Pancreas (tissue), 10 donors: ENCODE data around the gene ATP12A. TPM values are rescaled to one million over a fixed set of nuclear protein-coding genes. Genes with fewer than 3 reads are reported as not detected.

Source experiments
- ATAC-seq, 4 donors: fragments of 200-7000 bp; cut with Tn5 transposase; one replicate each; pipeline versions ENCODE4 v1.8.0 to v1.9.1; 2020; ENCODE audit warnings: mild to moderate bottlenecking in 4 of 4, moderate library complexity in 4 of 4
- DNase-seq, 6 donors: peaks; one replicate each; pipeline ENCODE4 v3.0.0-alpha.2; 2020
- FAIRE-seq: peaks from 2 replicates; lab custom pipeline; 2012; peaks lifted over from hg19 to GRCh38; lab: Jason Lieb, UNC
- H3K27ac ChIP-seq, 4 donors: fragments of 200-600 bp; sonication (generic); 1 replicate in 3 of 4; 2 replicates in 1 of 4; pipeline versions ENCODE4 v1.5.0 to v1.8.0; 2020
- H3K27me3 ChIP-seq, 4 donors: fragments of 200-600 bp; one replicate each; pipeline ENCODE4 v1.8.0; 2021
- H3K36me3 ChIP-seq, 3 donors: fragments of 200-600 bp; sonication (generic) in 1 of 3; one replicate each; pipeline versions ENCODE4 v1.5.0 to v1.8.0; 2020 to 2021
- H3K4me1 ChIP-seq, 3 donors: fragments of 200-600 bp; one replicate each; pipeline ENCODE4 v1.8.0; 2021
- H3K4me3 ChIP-seq, 4 donors: fragments of 200-600 bp; sonication (generic) in 2 of 4; one replicate each; pipeline versions ENCODE4 v1.5.0 to v1.8.0; 2020 to 2021
- H3K9me3 ChIP-seq, 4 donors: fragments of 200-600 bp; one replicate each; pipeline ENCODE4 v1.8.0; 2021
- WGBS, 2 donors: extraction: QIAGEN DNeasy Blood & Tissue Kit; methylation state at CpG; one replicate each; pipeline ENCODE4 v1.1.7; 2013; 5-methylcytosine and 5-hydroxymethylcytosine counted together
- intact Hi-C, 3 donors: fragments of 100-400 bp; cut with DNase I; formaldehyde crosslinking; loops; one replicate each; pipeline versions ENCODE4 v1.11.1 to v1.14.2; 2022
- polyA plus RNA-seq, 2 donors: library from polyadenylated mRNA; stranded (reverse); fragments of 200-250 nt; gene quantifications; one replicate each; pipeline ENCODE4 v1.2.3, GENCODE V29; 2013
- total RNA-seq, 6 donors: library from RNA; stranded (reverse); fragmentation: NEBNext Ultra II Directional in 4 of 6; extraction: Animal tissue kit (Norgen Biotek cat#: 25700) in 4 of 6; gene quantifications; one replicate each; pipeline versions ENCODE4 v1.2.1 to v1.2.4, GENCODE V29; 2021 to 2023
- TF ChIP-seq, protein P1 (sequence below), 4 donors: fragments of 200-600 bp; sonication (generic) in 3 of 4; IDR thresholded peaks; one replicate each; pipeline versions ENCODE4 v1.5.0 to v1.8.0; 2021; ENCODE audit warnings: antibody characterized with exemption in 4 of 4
- donor health status: healthy with polysubstance abuse.
- donor health status: DM: no; HTN: no; CAD: no; lungs with moderate emphysema.
- donor health status: DM: no; HTN: no; CAD: no.
- donor health status: control.
- donor health status: control.
- donor health status: Bipolar disorder and iron deficiency.
- donor health status: DM: yes; HTN: yes; CAD: no.
- donor health status: DM: no; HTN: no; CAD: no.
- donor health status: DM: no; HTN: no; CAD: no.
- donor health status: DM: yes; HTN: yes; CAD: no.

ATP12A gene
- total and polyA plus RNA-seq, 8 donors = 0.05 to 0.06 TPM; not detected in 6

GRCh38 chr13:24688111-24688510 lies 7.9 kb downstream of the ATP12A start:
- no peak for FAIRE-seq
- H3K9me3 ChIP-seq = no peaks in the 10 kb centered on the region
- H3K27ac ChIP-seq = no peak overlapping the region
- no peaks in the 10 kb centered on the region for H3K4me1 ChIP-seq
- H3K4me3 ChIP-seq = no peak overlapping the region
- no peaks in the 10 kb centered on the region for H3K27me3 ChIP-seq
- 10 to 14% methylated on average over 10 of the region's 10 CpGs for WGBS, 2 donors
- intact Hi-C loops = no loop called here
- no peaks in the 10 kb centered on the region for H3K36me3 ChIP-seq
- no peak for ATAC-seq
- no peak for DNase-seq
- TF ChIP-seq, protein P1, sequence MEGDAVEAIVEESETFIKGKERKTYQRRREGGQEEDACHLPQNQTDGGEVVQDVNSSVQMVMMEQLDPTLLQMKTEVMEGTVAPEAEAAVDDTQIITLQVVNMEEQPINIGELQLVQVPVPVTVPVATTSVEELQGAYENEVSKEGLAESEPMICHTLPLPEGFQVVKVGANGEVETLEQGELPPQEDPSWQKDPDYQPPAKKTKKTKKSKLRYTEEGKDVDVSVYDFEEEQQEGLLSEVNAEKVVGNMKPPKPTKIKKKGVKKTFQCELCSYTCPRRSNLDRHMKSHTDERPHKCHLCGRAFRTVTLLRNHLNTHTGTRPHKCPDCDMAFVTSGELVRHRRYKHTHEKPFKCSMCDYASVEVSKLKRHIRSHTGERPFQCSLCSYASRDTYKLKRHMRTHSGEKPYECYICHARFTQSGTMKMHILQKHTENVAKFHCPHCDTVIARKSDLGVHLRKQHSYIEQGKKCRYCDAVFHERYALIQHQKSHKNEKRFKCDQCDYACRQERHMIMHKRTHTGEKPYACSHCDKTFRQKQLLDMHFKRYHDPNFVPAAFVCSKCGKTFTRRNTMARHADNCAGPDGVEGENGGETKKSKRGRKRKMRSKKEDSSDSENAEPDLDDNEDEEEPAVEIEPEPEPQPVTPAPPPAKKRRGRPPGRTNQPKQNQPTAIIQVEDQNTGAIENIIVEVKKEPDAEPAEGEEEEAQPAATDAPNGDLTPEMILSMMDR (IDR thresholded peaks at IDR 0.05) = no peak

DNA sequence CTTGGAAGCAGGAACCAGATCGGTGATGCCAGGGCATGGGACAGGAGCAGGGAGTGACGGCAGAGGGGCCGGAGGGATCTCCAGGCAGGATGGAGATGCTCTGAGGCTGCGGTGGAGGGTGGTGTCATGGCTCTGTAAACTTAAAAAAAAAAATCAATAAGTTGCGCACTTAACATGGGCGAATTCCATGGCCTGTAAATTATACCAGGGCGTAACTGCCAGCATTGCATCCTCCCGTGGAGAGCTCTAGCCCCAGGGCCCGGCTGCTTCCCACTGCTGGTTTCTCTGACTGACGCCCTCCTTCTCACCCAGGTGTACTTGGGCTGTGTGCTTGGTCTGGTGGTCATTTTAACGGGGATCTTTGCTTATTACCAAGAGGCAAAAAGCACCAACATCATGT lies 8.7 kb downstream of the ATP12A start:
- no peaks in the 10 kb centered on the region for H3K9me3 ChIP-seq
- WGBS, 2 donors = 42 to 62% methylated on average over 11 of the region's 11 CpGs
- H3K4me3 ChIP-seq = no peak overlapping the region
- peaks cover 0 to 2% (median 0%) of the 10 kb centered on the region in 4 donors for H3K27me3 ChIP-seq
- no peak overlapping the region for H3K27ac ChIP-seq
- intact Hi-C loops = no loop called here
- H3K4me1 ChIP-seq = no peaks in the 10 kb centered on the region
- TF ChIP-seq, protein P1 (IDR thresholded peaks at IDR 0.05) = no peak
- no peaks in the 10 kb centered on the region for H3K36me3 ChIP-seq
- ATAC-seq (no peak), DNase-seq (no peak), FAIRE-seq (no peak)

DNA sequence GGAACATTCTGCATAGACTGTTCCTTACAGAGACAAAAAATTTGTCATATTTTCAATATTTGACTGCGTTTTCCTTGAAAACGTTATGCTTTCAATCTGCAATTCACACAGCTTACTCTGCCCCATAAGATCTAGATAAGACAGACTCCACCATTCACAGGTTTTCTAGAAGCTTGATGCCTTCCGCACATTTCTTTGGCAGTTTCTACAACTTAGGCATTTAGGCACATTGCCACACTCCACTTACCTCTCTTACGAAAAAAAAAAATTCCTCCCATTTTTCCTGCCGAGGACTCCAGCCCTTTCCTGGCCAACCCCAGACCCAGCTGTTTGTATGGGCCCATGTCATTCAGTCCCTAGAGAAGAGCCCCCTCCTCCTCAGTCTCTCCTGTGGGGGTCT lies 11.2 kb downstream of the ATP12A start:
- intact Hi-C loops = no loop called here
- ATAC-seq = no peak
- FAIRE-seq = no peak

GRCh38 chr13:24692561-24692960 lies 12.4 kb downstream of the ATP12A start:
- H3K27me3 ChIP-seq = peaks cover 0 to 2% (median 0%) of the 10 kb centered on the region in 4 donors
- DNase-seq = no peak
- 44 to 48% methylated on average over 4 of the region's 4 CpGs for WGBS, 2 donors
- no peaks in the 10 kb centered on the region for H3K4me1 ChIP-seq
- peak in 3 of 4 donors; percentile 38 to 70 (median 59) for ATAC-seq
- no peaks in the 10 kb centered on the region for H3K36me3 ChIP-seq
- intact Hi-C loops = no loop called here
- H3K4me3 ChIP-seq = no peak overlapping the region
- TF ChIP-seq, protein P1 (IDR thresholded peaks at IDR 0.05) = no peak
- FAIRE-seq = no peak
- H3K27ac ChIP-seq = no peak overlapping the region
- H3K9me3 ChIP-seq = no peaks in the 10 kb centered on the region

More for the DNA sequence above, 11.2 kb downstream of the ATP12A start:
- Histone ChIP-seq H3K9me3 (no peaks in the 10 kb centered on the region), H3K27me3 (peaks cover 0 to 2% (median 0%) of the 10 kb centered on the region in 4 donors), H3K27ac (no peak overlapping the region), H3K4me3 (no peak overlapping the region), H3K36me3 (no peaks in the 10 kb centered on the region), H3K4me1 (no peaks in the 10 kb centered on the region)
- no peak for DNase-seq
- TF ChIP-seq, protein P1 (IDR thresholded peaks at IDR 0.05) = no peak
- WGBS, 2 donors = 48 to 69% methylated on average over 5 of the region's 5 CpGs

- Histone ChIP-seq H3K27ac (no peak overlapping the region), H3K9me3 (no peaks in the 10 kb centered on the region), H3K4me3 (no peak overlapping the region), H3K27me3 (peaks cover 0 to 2% (median 0%) of the 10 kb centered on the region in 4 donors), H3K36me3 (no peaks in the 10 kb centered on the region), H3K4me1 (no peaks in the 10 kb centered on the region)
- WGBS, 2 donors = 32 to 33% methylated on average over 17 of the region's 17 CpGs
- peak; percentile 67 to 87 (median 74) for ATAC-seq
- peak in 1 of 6 donors; percentile 31 for DNase-seq
- TF ChIP-seq, protein P1 (IDR thresholded peaks at IDR 0.05) = peak; percentile 19 to 38 (median 32)
- intact Hi-C loops = no loop called here
- no peak for FAIRE-seq
Observed at GRCh38 chr13:24693862-24694471, 13.8 kb downstream of the ATP12A start.
